Loucy (cell line): Measurements from ENCODE around the gene PSAPL1.

ENCODE experiments used
- H2AFZ ChIP-seq: fragments of 200-600 bp; sonication (generic); 2 replicates; pipeline ENCODE4 v1.6.0; 2016; ENCODE audit warnings: antibody characterized with exemption, mild to moderate bottlenecking, low read length, moderate library complexity
- H3F3A ChIP-seq: fragments of 200-600 bp; 2 replicates; pipeline ENCODE4 v1.6.0; 2016; ENCODE audit warnings: antibody characterized with exemption, low read depth, mild to moderate bottlenecking
- H3K27me3 ChIP-seq: fragments of 200-600 bp; sonication (generic); 2 replicates; pipeline ENCODE4 v1.6.1; 2014; ENCODE audit warnings: low read length, mild to moderate bottlenecking; ENCODE audit not compliant: insufficient read depth, poor library complexity, severe bottlenecking
- H3K36me3 ChIP-seq: fragments of 200-600 bp; sonication (generic); 2 replicates; pipeline ENCODE4 v1.6.1; 2016; ENCODE audit warnings: low read length; ENCODE audit not compliant: insufficient read depth
- H3K4me1 ChIP-seq: fragments of 200-600 bp; sonication (generic); 2 replicates; pipeline ENCODE4 v1.5.1; 2014; ENCODE audit warnings: low read length, mild to moderate bottlenecking; ENCODE audit not compliant: insufficient read depth, poor library complexity, severe bottlenecking
- H3K4me2 ChIP-seq: fragments of 200-600 bp; sonication (generic); 2 replicates; pipeline ENCODE4 v1.6.0; 2014; ENCODE audit warnings: antibody characterized with exemption, low read length, low read depth, mild to moderate bottlenecking; ENCODE audit not compliant: poor library complexity, severe bottlenecking
- H3K4me3 ChIP-seq: fragments of 200-600 bp; sonication (generic); 2 replicates; pipeline ENCODE4 v1.5.1; 2014; ENCODE audit warnings: low read length, mild to moderate bottlenecking, mixed read lengths; ENCODE audit not compliant: poor library complexity, severe bottlenecking
- H3K79me2 ChIP-seq: fragments of 200-600 bp; sonication (generic); 2 replicates; pipeline ENCODE4 v1.6.1; 2014; ENCODE audit warnings: low read length; ENCODE audit not compliant: insufficient read depth
- H3K9ac ChIP-seq: fragments of 200-600 bp; sonication (generic); 2 replicates; pipeline ENCODE4 v1.6.0; 2014; ENCODE audit warnings: mild to moderate bottlenecking, low read depth, low read length, moderate library complexity; ENCODE audit not compliant: poor library complexity, severe bottlenecking
- H3K9me2 ChIP-seq: fragments of 200-600 bp; sonication (generic); replicated peaks from 2 replicates; pipeline ENCODE4 v1.6.1; 2016; ENCODE audit warnings: low read depth, low read length, mixed read lengths
- H3K9me3 ChIP-seq: fragments of 200-600 bp; sonication (generic); 2 replicates; pipeline ENCODE4 v1.6.1; 2014; ENCODE audit warnings: mild to moderate bottlenecking, antibody characterized with exemption, low read length, low read depth; ENCODE audit not compliant: insufficient read depth
- H4K20me1 ChIP-seq: fragments of 200-600 bp; sonication (generic); 2 replicates; pipeline ENCODE4 v1.6.0; 2014; ENCODE audit warnings: antibody characterized with exemption, low read length, mild to moderate bottlenecking; ENCODE audit not compliant: insufficient read depth, poor library complexity, severe bottlenecking
- CTCF ChIP-seq: fragments of 200-600 bp; sonication (generic); conservative IDR thresholded peaks from 2 replicates; pipeline ENCODE4 v1.5.1; 2014; ENCODE audit warnings: mild to moderate bottlenecking, antibody characterized with exemption, low read length
- EZH2phosphoT487 ChIP-seq: fragments of 200-600 bp; IDR thresholded peaks from 2 replicates; pipeline ENCODE4 v1.6.1; 2018; ENCODE audit warnings: antibody characterized with exemption, mild to moderate bottlenecking, moderate library complexity, borderline replicate concordance

Gene PSAPL1

GRCh38 chr4:7389101-7389701 lies 45.5 kb downstream of the PSAPL1 start:
- TF ChIP-seq EZH2phosphoT487 (no peak), CTCF (no peak)
- H3K79me2 ChIP-seq, result no peaks in the 10 kb centered on the region
- H4K20me1 ChIP-seq, result no peaks in the 10 kb centered on the region
- no peak overlapping the region for H2AFZ ChIP-seq
- no peaks in the 10 kb centered on the region for H3K9me2 ChIP-seq
- no peaks in the 10 kb centered on the region for H3K36me3 ChIP-seq
- H3K4me3 ChIP-seq, result no peak overlapping the region
- no peak overlapping the region for H3K4me2 ChIP-seq
- no peak overlapping the region for H3K9ac ChIP-seq
- no peaks in the 10 kb centered on the region for H3K27me3 ChIP-seq
- H3K4me1 ChIP-seq, result no peaks in the 10 kb centered on the region
- H3K9me3 ChIP-seq, result peaks cover 30% of the 10 kb centered on the region; the same call in 1 of the 2 replicates
- no peaks in the 10 kb centered on the region for H3F3A ChIP-seq

DNA sequence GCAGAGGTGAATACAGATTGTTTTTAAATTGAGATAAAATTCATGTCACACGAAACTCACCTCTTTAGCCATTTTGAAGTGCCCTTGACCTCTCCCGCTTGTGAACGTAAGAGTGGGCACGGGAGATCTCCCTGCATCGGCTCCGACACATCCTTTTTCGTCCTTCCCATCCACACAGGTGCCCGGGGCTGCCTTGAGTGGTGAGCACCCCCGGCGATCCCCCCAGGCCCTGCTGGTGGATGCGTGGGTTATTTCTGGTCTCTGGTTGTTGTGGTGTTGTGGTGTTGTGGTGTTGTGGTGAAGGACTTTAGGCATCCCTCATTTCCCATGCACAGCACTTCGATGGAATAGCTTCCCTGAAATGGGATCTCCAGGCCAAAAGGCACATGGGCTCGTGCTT lies 46.1 kb downstream of the PSAPL1 start:
- Histone ChIP-seq H4K20me1 (no peaks in the 10 kb centered on the region), H3K9me3 (peaks cover 26% of the 10 kb centered on the region; the same call in 1 of the 2 replicates), H3K4me3 (no peak overlapping the region), H3K79me2 (no peaks in the 10 kb centered on the region), H3K36me3 (no peaks in the 10 kb centered on the region), H3F3A (no peaks in the 10 kb centered on the region), H3K9me2 (no peaks in the 10 kb centered on the region), H3K4me1 (no peaks in the 10 kb centered on the region), H3K4me2 (no peak overlapping the region), H3K27me3 (no peaks in the 10 kb centered on the region), H3K9ac (no peak overlapping the region), H2AFZ (no peak overlapping the region)
- TF ChIP-seq CTCF (no peak), EZH2phosphoT487 (no peak)

DNA sequence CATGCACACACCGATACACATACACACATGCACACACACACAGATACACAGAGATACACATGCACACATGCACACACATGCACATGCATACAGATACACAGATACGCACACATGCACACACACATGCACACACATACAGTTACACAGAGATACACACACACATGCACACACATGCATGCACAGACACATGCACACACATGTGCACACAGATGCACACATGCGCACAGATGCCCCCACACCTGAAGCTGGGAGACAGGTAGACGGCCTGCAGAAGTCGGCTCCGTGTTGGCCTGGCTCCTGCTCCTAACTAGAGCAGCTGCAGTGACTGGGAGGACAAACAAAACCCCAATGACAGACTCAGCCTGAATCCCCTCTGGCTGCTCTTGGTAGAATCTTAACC lies 46.8 kb downstream of the PSAPL1 start:
- Histone ChIP-seq H3K79me2 (no peaks in the 10 kb centered on the region), H3K27me3 (no peaks in the 10 kb centered on the region), H3K4me1 (no peaks in the 10 kb centered on the region), H3K9ac (no peak overlapping the region), H3K36me3 (no peaks in the 10 kb centered on the region), H3K4me3 (no peak overlapping the region), H3F3A (no peaks in the 10 kb centered on the region), H4K20me1 (no peaks in the 10 kb centered on the region), H3K4me2 (no peak overlapping the region), H3K9me3 (peaks cover 26% of the 10 kb centered on the region; the same call in 1 of the 2 replicates), H2AFZ (no peak overlapping the region), H3K9me2 (no peaks in the 10 kb centered on the region)
- no peak for TF ChIP-seq EZH2phosphoT487
- TF ChIP-seq CTCF, result no peak
